HepG2 (cell line): ENCODE measurements around the gene CSHL1. TPM values are rescaled to one million over a fixed set of nuclear protein-coding genes. Genes with fewer than 3 reads are reported as not detected.

Source experiments
- ATAC-seq: fragments of 200-7000 bp; cut with Tn5 transposase; 3 replicates; pipeline ENCODE4 v1.9.1; 2020; ENCODE audit warnings: mild to moderate bottlenecking, moderate library complexity
- BruUV-seq: library from RNA; stranded (reverse); fragments of 400-500 nt; replicated peaks from 2 replicates; lab custom pipeline; 2021; lab: Mats Ljungman, UMichigan
- CTCF ChIA-PET: fragments of 300-600 bp; formaldehyde crosslinking; extraction: SDS; loops from one replicate; lab custom pipeline; 2021; ENCODE audit warnings: low total read pairs, inconsistent platforms, low intra/inter-chr PET ratio; lab: Yijun Ruan, JAX
- POLR2A ChIA-PET: fragments of 350-600 bp; sonication (Branson Sonifier 250); formaldehyde crosslinking; loops from one replicate; lab custom pipeline; 2020; ENCODE audit warnings: antibody characterized with exemption, inconsistent platforms; lab: Yijun Ruan, JAX
- DNase-seq: peaks from one replicate; pipeline ENCODE4 v3.0.0-alpha.2; 2015; ENCODE audit warnings: low spot score
- FAIRE-seq: peaks from 3 replicates; lab custom pipeline; 2011; peaks lifted over from hg19 to GRCh38; lab: Jason Lieb, UNC
- H2AFZ ChIP-seq: one replicate; pipeline ENCODE4 v1.6.1; 2011; ENCODE audit warnings: low read length, inconsistent platforms
- H3K27ac ChIP-seq: fragments of 300-600 bp; 3 replicates; pipeline ENCODE4 v1.8.0; 2011; ENCODE audit warnings: mixed run types, mild to moderate bottlenecking, mixed read lengths, low read length, inconsistent platforms; ENCODE audit not compliant: insufficient read depth; ENCODE audit errors: extremely low read length
- H3K27me3 ChIP-seq, 2 experiments: fragments of 200-600 bp in 1 of 2; 2 replicates in 1 of 2; 3 replicates in 1 of 2; pipeline versions ENCODE4 v1.6.0 to v1.8.0; 2011; ENCODE audit warnings: low read length in 2 of 2, mild to moderate bottlenecking in 2 of 2, moderate library complexity in 2 of 2, inconsistent platforms in 1 of 2; ENCODE audit not compliant: insufficient read depth in 2 of 2, control insufficient read depth in 1 of 2
- H3K36me3 ChIP-seq, 2 experiments: fragments of 200-600 bp in 1 of 2; replicated peaks in 1 of 2; 2 replicates in 1 of 2; 3 replicates in 1 of 2; pipeline versions ENCODE4 v1.5.1 to v1.8.0; 2011; ENCODE audit warnings: low read length in 2 of 2, inconsistent platforms in 1 of 2; ENCODE audit not compliant: insufficient read depth in 2 of 2, control insufficient read depth in 1 of 2
- H3K4me1 ChIP-seq: 2 replicates; pipeline ENCODE4 v1.5.1; 2012; ENCODE audit warnings: low read length, inconsistent platforms; ENCODE audit not compliant: insufficient read depth
- H3K4me2 ChIP-seq: 2 replicates; pipeline ENCODE4 v1.6.0; 2011; ENCODE audit warnings: low read depth, low read length, inconsistent platforms
- H3K4me3 ChIP-seq, 3 experiments: fragments of 200-600 bp in 1 of 3; sonication (generic), shearing (Covaris generic) in 1 of 3; replicated peaks in 1 of 3; 2 replicates each; pipeline ENCODE4 v1.5.1; 2011 to 2016; ENCODE audit warnings: low read length in 3 of 3, inconsistent platforms in 2 of 3, low read depth in 2 of 3, mild to moderate bottlenecking in 2 of 3, control low read depth in 1 of 3, mixed read lengths in 1 of 3; ENCODE audit not compliant: insufficient read depth in 1 of 3
- H3K79me2 ChIP-seq: one replicate; pipeline ENCODE4 v1.6.1; 2011; ENCODE audit warnings: low read length, inconsistent platforms; ENCODE audit not compliant: insufficient read depth
- H3K9ac ChIP-seq: 2 replicates; pipeline ENCODE4 v1.6.0; 2011; ENCODE audit warnings: mild to moderate bottlenecking, low read depth, low read length, inconsistent platforms; ENCODE audit not compliant: insufficient read depth
- H3K9me3 ChIP-seq: 2 replicates; pipeline ENCODE4 v1.5.1; 2012; ENCODE audit warnings: mild to moderate bottlenecking, low read length
- H4K20me1 ChIP-seq: 2 replicates; pipeline ENCODE4 v1.6.0; 2011; ENCODE audit warnings: inconsistent platforms, mild to moderate bottlenecking, low read length, moderate library complexity; ENCODE audit not compliant: insufficient read depth
- ATF5 ChIP-seq: sonication (generic); formaldehyde crosslinking; IDR thresholded peaks from 2 replicates; pipeline ENCODE4 v1.4.0; 2020; ENCODE audit warnings: mild to moderate bottlenecking, low read depth, missing genetic modification reagents
- BORCS8-MEF2B ChIP-seq: sonication (generic); formaldehyde crosslinking; IDR thresholded peaks from 2 replicates; pipeline ENCODE4 v1.8.0; 2022; ENCODE audit warnings: mild to moderate bottlenecking, missing genetic modification reagents
- CHD4 ChIP-seq: fragments of 200-600 bp; sonication (generic); IDR thresholded peaks from 2 replicates; pipeline ENCODE4 v1.7.0; 2017; ENCODE audit warnings: mild to moderate bottlenecking, low read length, borderline replicate concordance
- FOXJ3 ChIP-seq: sonication (generic); formaldehyde crosslinking; IDR thresholded peaks from 2 replicates; pipeline ENCODE4 v1.4.0; 2020; ENCODE audit warnings: missing genetic modification reagents, mild to moderate bottlenecking, borderline replicate concordance
- HINFP ChIP-seq: sonication (generic); formaldehyde crosslinking; IDR thresholded peaks from 2 replicates; pipeline ENCODE4 v1.4.0; 2020; ENCODE audit warnings: low read depth, mild to moderate bottlenecking, missing genetic modification reagents
- PREB ChIP-seq: sonication (generic); formaldehyde crosslinking; IDR thresholded peaks from 2 replicates; pipeline ENCODE4 v1.4.0; 2020; ENCODE audit warnings: missing genetic modification reagents
- ZFY ChIP-seq: sonication (generic); formaldehyde crosslinking; IDR thresholded peaks from 2 replicates; pipeline ENCODE4 v1.4.0; 2020; ENCODE audit warnings: missing genetic modification reagents
- ZKSCAN1 ChIP-seq: fragments of 150-350 bp; IDR thresholded peaks from 2 replicates; pipeline ENCODE4 v1.6.1; 2014; ENCODE audit warnings: low read length
- ZNF614 ChIP-seq: IDR thresholded peaks from 2 replicates; pipeline ENCODE4 v1.6.1; 2018; ENCODE audit warnings: missing biosample characterization, missing genetic modification reagents, inconsistent platforms, borderline replicate concordance
- WGBS: methylation state at CpG from one replicate; pipeline ENCODE4 v1.1.6; 2017; ENCODE audit warnings: low lambda C conversion rate; 5-methylcytosine and 5-hydroxymethylcytosine counted together
- in situ Hi-C: cut with HindIII; loops from 2 replicates; pipeline ENCODE4 v1.10.0; 2017; ENCODE audit warnings: low pct_unique_long_range_greater_than_20kb; ENCODE audit not compliant: extremely low pct_ligation_motif_present
- intact Hi-C: fragments of 100-400 bp; cut with micrococcal nuclease; formaldehyde crosslinking; loops from one replicate; pipeline ENCODE4 v1.10.0; 2022; ENCODE audit not compliant: unreplicated experiment
- polyA plus RNA-seq, 8 experiments: library from polyadenylated mRNA; depleted of rRNA in 3 of 8; stranded (reverse) in 7 of 8; unstranded in 1 of 8; fragments of >200 nt; fragmentation: Illumina TruSeq in 4 of 8; extraction: Trizol in 4 of 8; gene quantifications; 2 replicates each; pipeline versions ENCODE4 v1.2.1 to v1.2.3, GENCODE V29; 2011 to 2016; ENCODE audit warnings: low read depth in 4 of 8, missing spikeins in 1 of 8, mixed read lengths in 1 of 8; ENCODE audit not compliant: insufficient read depth in 1 of 8
- total RNA-seq, 5 experiments: library from RNA; depleted of rRNA; stranded (reverse); fragments of >200 nt; fragmentation: Illumina TruSeq; extraction: Trizol; gene quantifications; 2 replicates each; pipeline ENCODE4 v1.2.3, GENCODE V29; 2016; ENCODE audit warnings: low read depth in 1 of 5
- TF ChIP-seq, protein P1 (sequence below): conservative IDR thresholded peaks from 2 replicates; pipeline ENCODE4 v1.6.1; 2018; ENCODE audit warnings: missing genetic modification reagents

The CSHL1 gene
- total and polyA plus RNA-seq, 2 of the 13 experiments (the other 11 are each of a cell fraction or from before 2014, with no cell fraction given): not detected

- no peak for TF ChIP-seq PREB (CRISPR knock-in tag)
- no peak for TF ChIP-seq ZFY (CRISPR knock-in tag)
- TF ChIP-seq HINFP (CRISPR knock-in tag): no peak
- TF ChIP-seq ZNF614 (CRISPR knock-in tag): no peak
- no peak for TF ChIP-seq ZKSCAN1
- no peak for TF ChIP-seq FOXJ3 (CRISPR knock-in tag)
- no peak for TF ChIP-seq ATF5 (CRISPR knock-in tag)
- no peak for TF ChIP-seq CHD4
- TF ChIP-seq, protein P1, sequence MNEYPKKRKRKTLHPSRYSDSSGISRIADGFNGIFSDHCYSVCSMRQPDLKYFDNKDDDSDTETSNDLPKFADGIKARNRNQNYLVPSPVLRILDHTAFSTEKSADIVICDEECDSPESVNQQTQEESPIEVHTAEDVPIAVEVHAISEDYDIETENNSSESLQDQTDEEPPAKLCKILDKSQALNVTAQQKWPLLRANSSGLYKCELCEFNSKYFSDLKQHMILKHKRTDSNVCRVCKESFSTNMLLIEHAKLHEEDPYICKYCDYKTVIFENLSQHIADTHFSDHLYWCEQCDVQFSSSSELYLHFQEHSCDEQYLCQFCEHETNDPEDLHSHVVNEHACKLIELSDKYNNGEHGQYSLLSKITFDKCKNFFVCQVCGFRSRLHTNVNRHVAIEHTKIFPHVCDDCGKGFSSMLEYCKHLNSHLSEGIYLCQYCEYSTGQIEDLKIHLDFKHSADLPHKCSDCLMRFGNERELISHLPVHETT (CRISPR knock-in tag): no peak
Observed at GRCh38 chr17:63941751-63942150, 30.7 kb upstream of the CSHL1 start (continued).

- Histone ChIP-seq H3K4me2 (no peak overlapping the region), H3K27ac (no peak overlapping the region), H3K79me2 (no peaks in the 10 kb centered on the region), H3K9ac (no peak overlapping the region), H3K36me3 (no peaks in the 10 kb centered on the region), H3K9me3 (no peaks in the 10 kb centered on the region), H3K27me3 (peaks cover 0 to 38% of the 10 kb centered on the region in 2 experiments; a peak in 3 of 5 replicates), H3K4me1 (peaks cover 11% of the 10 kb centered on the region), H2AFZ (no peak overlapping the region), H4K20me1 (no peaks in the 10 kb centered on the region), H3K4me3 (no peak overlapping the region)
- FAIRE-seq: no peak
- no peak for TF ChIP-seq BORCS8-MEF2B
- no peak for TF ChIP-seq PREB (CRISPR knock-in tag)
- no peak for DNase-seq
- BruUV-seq: no TSS peak
- ATAC-seq: no peak
- intact Hi-C loops (no loop called here), in situ Hi-C loops (no loop called here)
- ChIA-PET CTCF (no interaction called here), POLR2A (no interaction called here)
- WGBS: 66% methylated on average over 11 of the region's 12 CpGs
Observed at GRCh38 chr17:63941162-63941561, 30.1 kb upstream of the CSHL1 start.
